K562 (cell line): ENCODE measurements around the gene EVI5. TPM values are rescaled to one million over a fixed set of nuclear protein-coding genes. Genes with fewer than 3 reads are reported as not detected.

Experiments used
- ATAC-seq: fragments of 200-7000 bp; cut with Tn5 transposase; 3 replicates; pipeline ENCODE4 v1.9.1; 2020; ENCODE audit warnings: moderate library complexity
- BruUV-seq: library from RNA; stranded (reverse); fragments of 400-500 nt; replicated peaks from 2 replicates; lab custom pipeline; 2021; lab: Mats Ljungman, UMichigan
- CTCF ChIA-PET: fragments of 300-600 bp; formaldehyde crosslinking; extraction: SDS; loops from one replicate; lab custom pipeline; 2021; ENCODE audit warnings: low intra/inter-chr PET ratio; lab: Yijun Ruan, JAX
- POLR2A ChIA-PET: fragments of 300-600, 350-650 bp; sonication (Branson Sonifier 250); formaldehyde crosslinking; extraction: SDS; loops from one replicate; lab custom pipeline; 2021; ENCODE audit warnings: antibody characterized with exemption, inconsistent platforms; lab: Yijun Ruan, JAX
- DNase-seq, 4 experiments: peaks; one replicate each; pipeline versions ENCODE4 v3.0.0 to v3.0.0-alpha.2; 2011 to 2018; ENCODE audit warnings: low spot score in 3 of 4, mixed read lengths in 3 of 4; ENCODE audit errors: extremely low read depth in 1 of 4
- FAIRE-seq: peaks from 2 replicates; lab custom pipeline; 2011; peaks lifted over from hg19 to GRCh38; lab: Jason Lieb, UNC
- H2AFZ ChIP-seq: 2 replicates; pipeline ENCODE4 v1.6.0; 2011; ENCODE audit warnings: low read depth, low read length, control low read depth, inconsistent platforms
- H3K27ac ChIP-seq: fragments of 200-600 bp; 3 replicates; pipeline ENCODE4 v1.8.0; 2011; ENCODE audit warnings: low read depth, mild to moderate bottlenecking, control low read depth, inconsistent platforms, low read length, moderate library complexity, mixed read lengths; ENCODE audit errors: extremely low read depth
- H3K27me3 ChIP-seq, 2 experiments: fragments of 300-600 bp in 1 of 2; 2 replicates in 1 of 2; 3 replicates in 1 of 2; pipeline versions ENCODE4 v1.6.0 to v1.8.0; 2011; ENCODE audit warnings: inconsistent platforms in 2 of 2, low read length in 2 of 2, mild to moderate bottlenecking in 1 of 2, mixed read lengths in 1 of 2, moderate library complexity in 1 of 2; ENCODE audit not compliant: control insufficient read depth in 2 of 2, insufficient read depth in 2 of 2
- H3K36me3 ChIP-seq: fragments of 300-600 bp; 3 replicates; pipeline ENCODE4 v1.8.0; 2011; ENCODE audit warnings: mild to moderate bottlenecking, low read length, inconsistent platforms; ENCODE audit not compliant: control insufficient read depth, insufficient read depth
- H3K4me1 ChIP-seq, 2 experiments: fragments of 200-600 bp in 1 of 2; replicated peaks in 1 of 2; 2 replicates in 1 of 2; 3 replicates in 1 of 2; pipeline versions ENCODE4 v1.5.1 to v1.8.0; 2011; ENCODE audit warnings: inconsistent platforms in 2 of 2, low read length in 2 of 2, mild to moderate bottlenecking in 1 of 2, mixed read lengths in 1 of 2, moderate library complexity in 1 of 2; ENCODE audit not compliant: control insufficient read depth in 2 of 2, insufficient read depth in 2 of 2
- H3K4me2 ChIP-seq: 2 replicates; pipeline ENCODE4 v1.6.1; 2011; ENCODE audit warnings: low read length, control low read depth, inconsistent platforms, mixed read lengths; ENCODE audit not compliant: insufficient read depth
- H3K4me3 ChIP-seq: fragments of 200-600 bp; sonication (generic), shearing (Covaris generic); 2 replicates; pipeline ENCODE4 v1.5.1; 2016; ENCODE audit warnings: control low read depth, inconsistent platforms
- H3K79me2 ChIP-seq: fragments of 200-600 bp; 3 replicates; pipeline ENCODE4 v1.8.0; 2011; ENCODE audit warnings: low read length, inconsistent platforms; ENCODE audit not compliant: control insufficient read depth, insufficient read depth
- H3K9ac ChIP-seq, 2 experiments: 2 replicates each; pipeline versions ENCODE4 v1.6.0 to v1.6.1; 2011; ENCODE audit warnings: low read depth in 2 of 2, low read length in 2 of 2, control low read depth in 1 of 2, inconsistent platforms in 1 of 2, mild to moderate bottlenecking in 1 of 2, mixed read lengths in 1 of 2; ENCODE audit not compliant: insufficient read depth in 1 of 2
- H3K9me1 ChIP-seq: one replicate; pipeline ENCODE4 v1.6.0; 2011; ENCODE audit warnings: inconsistent platforms, mild to moderate bottlenecking, low read length, moderate library complexity; ENCODE audit not compliant: control insufficient read depth, insufficient read depth
- H3K9me3 ChIP-seq: replicated peaks from 2 replicates; pipeline ENCODE4 v1.5.1; 2011; ENCODE audit warnings: low read depth, low read length, inconsistent platforms; ENCODE audit not compliant: control insufficient read depth, insufficient read depth
- H4K20me1 ChIP-seq: replicated peaks from 2 replicates; pipeline ENCODE4 v1.6.1; 2011; ENCODE audit warnings: low read length, inconsistent platforms, mixed read lengths; ENCODE audit not compliant: control insufficient read depth, insufficient read depth
- ARNT ChIP-seq, 2 experiments: fragments of 450-650 bp; IDR thresholded peaks; 2 replicates each; pipeline ENCODE4 v1.6.1; 2016; ENCODE audit warnings: mild to moderate bottlenecking in 1 of 2
- C11orf30 ChIP-seq: fragments of 450-650 bp; IDR thresholded peaks from 2 replicates; pipeline ENCODE4 v1.6.1; 2016; ENCODE audit warnings: low read depth, mild to moderate bottlenecking
- CBFA2T2 ChIP-seq: fragments of 450-650 bp; conservative IDR thresholded peaks from 2 replicates; pipeline ENCODE4 v1.6.1; 2017; ENCODE audit warnings: mild to moderate bottlenecking
- CC2D1A ChIP-seq: fragments of 450-650 bp; IDR thresholded peaks from 2 replicates; pipeline ENCODE4 v1.6.1; 2017; ENCODE audit warnings: mild to moderate bottlenecking
- CEBPB ChIP-seq: fragments of 450-650 bp; IDR thresholded peaks from 2 replicates; pipeline ENCODE4 v1.6.1; 2016; ENCODE audit warnings: missing genetic modification characterization, missing compliant biosample characterization
- EGR1 ChIP-seq: fragments of 450-650 bp; conservative IDR thresholded peaks from 2 replicates; pipeline ENCODE4 v1.6.1; 2017; ENCODE audit warnings: mild to moderate bottlenecking
- ELF1 ChIP-seq: fragments of 200-800 bp; sonication (Bioruptor generic); IDR thresholded peaks from 2 replicates; pipeline ENCODE4 v1.6.1; 2016; ENCODE audit warnings: missing genetic modification characterization, missing compliant biosample characterization
- EWSR1 ChIP-seq: fragments of 450-650 bp; IDR thresholded peaks from 2 replicates; pipeline ENCODE4 v1.6.1; 2018; ENCODE audit warnings: borderline replicate concordance, mild to moderate bottlenecking, low read depth, moderate library complexity; ENCODE audit not compliant: partially characterized antibody
- KLF13 ChIP-seq: fragments of 450-650 bp; IDR thresholded peaks from 2 replicates; pipeline ENCODE4 v1.6.1; 2016; ENCODE audit warnings: missing genetic modification characterization, low read depth, mild to moderate bottlenecking, missing compliant biosample characterization, moderate library complexity, borderline replicate concordance
- NCOA6 ChIP-seq: fragments of 450-650 bp; IDR thresholded peaks from 2 replicates; pipeline ENCODE4 v1.6.1; 2017; ENCODE audit warnings: mild to moderate bottlenecking
- NRF1 ChIP-seq, 2 experiments: fragments of 450-650 bp; IDR thresholded peaks in 1 of 2; conservative IDR thresholded peaks in 1 of 2; 2 replicates each; pipeline ENCODE4 v1.6.1; 2014; ENCODE audit warnings: mild to moderate bottlenecking in 2 of 2
- ZC3H11A ChIP-seq: IDR thresholded peaks from 2 replicates; pipeline ENCODE4 v1.6.1; 2012; ENCODE audit warnings: low read depth, low read length, improper control_type of control experiment
- ZKSCAN8 ChIP-seq: fragments of 200-800 bp; sonication (Bioruptor generic); IDR thresholded peaks from 2 replicates; pipeline ENCODE4 v1.6.1; 2016; ENCODE audit warnings: missing genetic modification characterization, missing compliant biosample characterization
- ZNF217 ChIP-seq: sonication (generic); formaldehyde crosslinking; IDR thresholded peaks from 2 replicates; pipeline ENCODE4 v1.8.0; 2022; ENCODE audit warnings: mild to moderate bottlenecking, missing genetic modification reagents
- ZNF316 ChIP-seq: fragments of 450-650 bp; IDR thresholded peaks from 2 replicates; pipeline ENCODE4 v1.6.1; 2016
- WGBS: fragments of 100-300 bp; shearing (Covaris generic); methylation state at CpG from one replicate; pipeline ENCODE4 v1.1.6; 2016; ENCODE audit warnings: low coverage, mixed read lengths; ENCODE audit not compliant: insufficient coverage; ENCODE audit errors: missing lambda C conversion rate; 5-methylcytosine and 5-hydroxymethylcytosine counted together
- in situ Hi-C: fragments of 300-500 bp; cut with MboI; formaldehyde crosslinking; loops from 4 replicates; pipeline ENCODE4 v1.15.0; 2018; ENCODE audit warnings: inconsistent platforms, mixed read lengths
- intact Hi-C: fragments of 100-400 bp; cut with micrococcal nuclease; formaldehyde crosslinking; loops from 2 replicates; pipeline ENCODE4 v1.14.2; 2022
- polyA plus RNA-seq, 8 experiments: library from polyadenylated mRNA; depleted of rRNA in 4 of 8; stranded (reverse) in 5 of 8; unstranded in 3 of 8; fragments of >200 nt; fragmentation: Nextera tagmentation in 2 of 8; fragmentation: Illumina TruSeq in 1 of 8; extraction: Ambion mirVana in 2 of 8; extraction: Trizol in 1 of 8; gene quantifications; 2 replicates each; pipeline versions ENCODE4 v1.2.1 to v1.2.3, GENCODE V29; 2011 to 2014; ENCODE audit warnings: inconsistent platforms in 1 of 8, missing spikeins in 1 of 8
- total RNA-seq, 7 experiments: library from RNA; depleted of rRNA in 6 of 7; stranded (reverse); fragments of >200 nt in 6 of 7; fragmentation: Illumina TruSeq in 2 of 7; extraction: Trizol in 2 of 7; gene quantifications; 2 replicates each; pipeline versions ENCODE4 v1.2.1 to v1.2.3, GENCODE V29; 2011 to 2021; ENCODE audit warnings: low replicate concordance in 1 of 7

Gene EVI5
- total and polyA plus RNA-seq, 9 of the 15 experiments (the other 6 are each of a cell fraction or from before 2014, with no cell fraction given), result 1.7 to 50.1 (median 13.7) TPM

- TF ChIP-seq NRF1 (conservative IDR thresholded peaks at IDR 0.05 in 1 of 2, IDR thresholded peaks at IDR 0.05 in 1 of 2) (no peak), ELF1 (tag) (0 out of 2 replicates have a peak, but pooled peaks have one; percentile 25), CC2D1A (peak; percentile 27; the same call in 1 of the 2 replicates), CEBPB (tag) (0 out of 2 replicates have a peak, but pooled peaks have one; percentile 25), ZC3H11A (no peak), ZKSCAN8 (CRISPR knock-in tag) (no peak)
Measured at GRCh38 chr1:92817986-92818764, 33.3 kb upstream of the EVI5 start (continued).

DNA sequence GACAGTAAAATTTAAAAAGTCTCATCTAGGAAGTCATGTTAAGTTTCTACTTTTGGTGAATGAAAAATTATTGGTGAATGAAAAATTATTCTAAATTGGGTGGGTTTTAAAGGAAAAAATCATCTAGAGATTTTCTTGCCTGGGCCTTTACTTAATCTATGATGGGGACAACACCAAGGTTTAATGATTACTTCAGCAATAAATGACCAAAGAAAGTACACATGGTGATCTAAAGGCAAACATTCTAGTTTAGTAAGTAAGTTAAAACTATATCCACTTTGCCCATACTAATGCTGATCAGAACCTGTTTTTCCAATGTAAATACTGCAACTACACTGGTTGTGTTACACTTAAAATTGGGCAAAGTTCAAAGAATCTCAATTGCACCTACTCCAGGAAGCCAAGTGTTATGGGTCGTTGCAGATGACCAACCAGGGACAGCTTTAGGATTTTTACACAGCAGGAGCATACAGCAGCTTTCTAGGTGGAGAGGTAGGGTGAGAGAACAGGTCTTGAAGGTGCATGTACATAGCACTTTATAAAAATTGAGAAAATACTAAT, 32.3 kb upstream of the EVI5 start:
- Histone ChIP-seq H3K9me1 (no peaks in the 10 kb centered on the region), H3K9me3 (no peaks in the 10 kb centered on the region), H3K4me1 (no peaks in the 10 kb centered on the region), H3K9ac (no peak overlapping the region), H3K27ac (no peak overlapping the region), H3K27me3 (no peaks in the 10 kb centered on the region), H2AFZ (0 out of 2 replicates have a peak overlapping the region, but pooled peaks have one; percentile 75), H4K20me1 (no peaks in the 10 kb centered on the region), H3K36me3 (no peaks in the 10 kb centered on the region), H3K79me2 (no peaks in the 10 kb centered on the region), H3K4me3 (no peak overlapping the region), H3K4me2 (no peak overlapping the region)
- ChIA-PET POLR2A (no interaction called here), CTCF (no interaction called here)
- WGBS, result 8% methylated on average over 1 of the region's 1 CpG
- no peak for DNase-seq
- BruUV-seq, result no TSS peak
- in situ Hi-C loops (no loop called here), intact Hi-C loops (loop anchor here (10.0 kb wide), 1 partner anchor 192 kb away; no protein-coding TSS in a partner anchor)
- FAIRE-seq, result no peak
- no peak for TF ChIP-seq KLF13 (tag)
- TF ChIP-seq CBFA2T2, result no peak
- TF ChIP-seq NCOA6, result no peak
- TF ChIP-seq ZNF316, result peak; percentile 53; the same call in 1 of the 2 replicates
- TF ChIP-seq EGR1, result no peak
- peak; percentile 27; the same call in 1 of the 2 replicates for TF ChIP-seq C11orf30
- no peak for TF ChIP-seq EWSR1
- TF ChIP-seq ZNF217 (CRISPR knock-in tag), result no peak
- no peak for TF ChIP-seq ARNT (IDR thresholded peaks at IDR 0.05)
- no peak for ATAC-seq
